ENCODE measurements around the gene SLC7A10.
"Not testable (repeated sequence)": the region's sequence is repeated elsewhere in the genome, so short reads cannot be mapped to it uniquely, and the experiment has no call there.

SLC7A10 gene

GRCh38 chr19:33193269-33193864 lies 32.3 kb downstream of the SLC7A10 start:
- no peak overlapping the region for H3K9ac ChIP-seq (ENCODE audit: low read depth, low read length)
- no peaks in the 10 kb centered on the region for H3K4me1 ChIP-seq (ENCODE audit: control insufficient read depth, insufficient read depth, low read length)
- H3K36me3 ChIP-seq (ENCODE audit: control insufficient read depth, insufficient read depth, low read length), result no peaks in the 10 kb centered on the region
- H3K9me3 ChIP-seq (ENCODE audit: control insufficient read depth, insufficient read depth, low read length), result no peaks in the 10 kb centered on the region
- H3K27me3 ChIP-seq (ENCODE audit: control insufficient read depth, insufficient read depth, low read length), result peaks cover 17% of the 10 kb centered on the region
- H3K4me3 ChIP-seq (ENCODE audit: low read depth, low read length), result peak overlapping the region; percentile 41

- H3K36me3 ChIP-seq (ENCODE audit: control insufficient read depth, insufficient read depth, low read length), result no peaks in the 10 kb centered on the region
- H3K4me3 ChIP-seq (ENCODE audit: low read depth, low read length), result no peak overlapping the region
- H3K27me3 ChIP-seq (ENCODE audit: control insufficient read depth, insufficient read depth, low read length), result peaks cover 17% of the 10 kb centered on the region
- H3K9me3 ChIP-seq (ENCODE audit: control insufficient read depth, insufficient read depth, low read length), result no peaks in the 10 kb centered on the region
- no peak overlapping the region for H3K9ac ChIP-seq (ENCODE audit: low read depth, low read length)
- no peaks in the 10 kb centered on the region for H3K4me1 ChIP-seq (ENCODE audit: control insufficient read depth, insufficient read depth, low read length)
Observed at GRCh38 chr19:33192010-33192409, 33.6 kb downstream of the SLC7A10 start.

GRCh38 chr19:33191501-33191900 lies 34.1 kb downstream of the SLC7A10 start:
- no peaks in the 10 kb centered on the region for H3K4me1 ChIP-seq (ENCODE audit: control insufficient read depth, insufficient read depth, low read length)

GRCh38 chr19:33191092-33191491 lies 34.6 kb downstream of the SLC7A10 start:
- not testable (repeated sequence) for H3K9me3 ChIP-seq (ENCODE audit: control insufficient read depth, insufficient read depth, low read length); H3K9ac ChIP-seq (ENCODE audit: low read depth, low read length); H3K4me1 ChIP-seq (ENCODE audit: control insufficient read depth, insufficient read depth, low read length); H3K4me3 ChIP-seq (ENCODE audit: low read depth, low read length); H3K36me3 ChIP-seq (ENCODE audit: control insufficient read depth, insufficient read depth, low read length)
- peaks cover 17% of the 10 kb centered on the region for H3K27me3 ChIP-seq (ENCODE audit: control insufficient read depth, insufficient read depth, low read length)

More at GRCh38 chr19:33191501-33191900, 34.1 kb downstream of the SLC7A10 start:
- H3K4me3 ChIP-seq (ENCODE audit: low read depth, low read length), result no peak overlapping the region
- no peak overlapping the region for H3K9ac ChIP-seq (ENCODE audit: low read depth, low read length)
- no peaks in the 10 kb centered on the region for H3K9me3 ChIP-seq (ENCODE audit: control insufficient read depth, insufficient read depth, low read length)
- peaks cover 17% of the 10 kb centered on the region for H3K27me3 ChIP-seq (ENCODE audit: control insufficient read depth, insufficient read depth, low read length)
- H3K36me3 ChIP-seq (ENCODE audit: control insufficient read depth, insufficient read depth, low read length), result no peaks in the 10 kb centered on the region

- Histone ChIP-seq H3K36me3 (ENCODE audit: control insufficient read depth, insufficient read depth, low read length) (no peaks in the 10 kb centered on the region), H3K4me3 (ENCODE audit: low read depth, low read length) (no peak overlapping the region), H3K4me1 (ENCODE audit: control insufficient read depth, insufficient read depth, low read length) (no peaks in the 10 kb centered on the region), H3K9me3 (ENCODE audit: control insufficient read depth, insufficient read depth, low read length) (no peaks in the 10 kb centered on the region), H3K27me3 (ENCODE audit: control insufficient read depth, insufficient read depth, low read length) (peaks cover 17% of the 10 kb centered on the region), H3K9ac (ENCODE audit: low read depth, low read length) (no peak overlapping the region)
Observed at GRCh38 chr19:33189453-33189852, 36.2 kb downstream of the SLC7A10 start.

GRCh38 chr19:33187183-33187540 lies 38.5 kb downstream of the SLC7A10 start:
- Histone ChIP-seq H3K27me3 (ENCODE audit: control insufficient read depth, insufficient read depth, low read length) (peaks cover 1% of the 10 kb centered on the region), H3K36me3 (ENCODE audit: control insufficient read depth, insufficient read depth, low read length) (no peaks in the 10 kb centered on the region), H3K9me3 (ENCODE audit: control insufficient read depth, insufficient read depth, low read length) (no peaks in the 10 kb centered on the region), H3K4me1 (ENCODE audit: control insufficient read depth, insufficient read depth, low read length) (peaks cover 3% of the 10 kb centered on the region), H3K4me3 (ENCODE audit: low read depth, low read length) (no peak overlapping the region), H3K9ac (ENCODE audit: low read depth, low read length) (no peak overlapping the region)

GRCh38 chr19:33186431-33187182 lies 39.0 kb downstream of the SLC7A10 start:
- Histone ChIP-seq H3K27me3 (ENCODE audit: control insufficient read depth, insufficient read depth, low read length) (no peaks in the 10 kb centered on the region), H3K9ac (ENCODE audit: low read depth, low read length) (no peak overlapping the region), H3K4me1 (ENCODE audit: control insufficient read depth, insufficient read depth, low read length) (peaks cover 3% of the 10 kb centered on the region), H3K9me3 (ENCODE audit: control insufficient read depth, insufficient read depth, low read length) (no peaks in the 10 kb centered on the region), H3K4me3 (ENCODE audit: low read depth, low read length) (no peak overlapping the region), H3K36me3 (ENCODE audit: control insufficient read depth, insufficient read depth, low read length) (no peaks in the 10 kb centered on the region)

GRCh38 chr19:33177417-33177979 lies 48.2 kb downstream of the SLC7A10 start:
- H3K4me1 ChIP-seq (ENCODE audit: control insufficient read depth, insufficient read depth, low read length), result peaks cover 2% of the 10 kb centered on the region
- H3K9ac ChIP-seq (ENCODE audit: low read depth, low read length), result peak overlapping the region; percentile 37
- no peaks in the 10 kb centered on the region for H3K9me3 ChIP-seq (ENCODE audit: control insufficient read depth, insufficient read depth, low read length)
- peaks cover 5% of the 10 kb centered on the region for H3K27me3 ChIP-seq (ENCODE audit: control insufficient read depth, insufficient read depth, low read length)
- no peaks in the 10 kb centered on the region for H3K36me3 ChIP-seq (ENCODE audit: control insufficient read depth, insufficient read depth, low read length)
- peak overlapping the region; percentile 96 for H3K4me3 ChIP-seq (ENCODE audit: low read depth, low read length)

- peaks cover 5% of the 10 kb centered on the region for H3K27me3 ChIP-seq (ENCODE audit: control insufficient read depth, insufficient read depth, low read length)
Observed at GRCh38 chr19:33176670-33177416, 48.8 kb downstream of the SLC7A10 start.

GRCh38 chr19:33175886-33176669 lies 49.6 kb downstream of the SLC7A10 start:
- peaks cover 5% of the 10 kb centered on the region for H3K27me3 ChIP-seq (ENCODE audit: control insufficient read depth, insufficient read depth, low read length)
- H3K36me3 ChIP-seq (ENCODE audit: control insufficient read depth, insufficient read depth, low read length), result no peaks in the 10 kb centered on the region
- peak overlapping the region; percentile 96 for H3K4me3 ChIP-seq (ENCODE audit: low read depth, low read length)
- H3K9ac ChIP-seq (ENCODE audit: low read depth, low read length), result peak overlapping the region; percentile 94
- H3K4me1 ChIP-seq (ENCODE audit: control insufficient read depth, insufficient read depth, low read length), result peaks cover 2% of the 10 kb centered on the region
- H3K9me3 ChIP-seq (ENCODE audit: control insufficient read depth, insufficient read depth, low read length), result no peaks in the 10 kb centered on the region

More at GRCh38 chr19:33176670-33177416, 48.8 kb downstream of the SLC7A10 start:
- Histone ChIP-seq H3K9ac (ENCODE audit: low read depth, low read length) (peak overlapping the region; percentile 94), H3K9me3 (ENCODE audit: control insufficient read depth, insufficient read depth, low read length) (no peaks in the 10 kb centered on the region), H3K36me3 (ENCODE audit: control insufficient read depth, insufficient read depth, low read length) (no peaks in the 10 kb centered on the region), H3K4me1 (ENCODE audit: control insufficient read depth, insufficient read depth, low read length) (peaks cover 2% of the 10 kb centered on the region), H3K4me3 (ENCODE audit: low read depth, low read length) (peak overlapping the region; percentile 96)

GRCh38 chr19:33175156-33175782 lies 50.4 kb downstream of the SLC7A10 start:
- H3K9me3 ChIP-seq (ENCODE audit: control insufficient read depth, insufficient read depth, low read length), result no peaks in the 10 kb centered on the region
- H3K9ac ChIP-seq (ENCODE audit: low read depth, low read length), result no peak overlapping the region
- H3K27me3 ChIP-seq (ENCODE audit: control insufficient read depth, insufficient read depth, low read length), result peaks cover 5% of the 10 kb centered on the region
- no peak overlapping the region for H3K4me3 ChIP-seq (ENCODE audit: low read depth, low read length)
- no peaks in the 10 kb centered on the region for H3K36me3 ChIP-seq (ENCODE audit: control insufficient read depth, insufficient read depth, low read length)
- peaks cover 2% of the 10 kb centered on the region for H3K4me1 ChIP-seq (ENCODE audit: control insufficient read depth, insufficient read depth, low read length)

Data from iPS-15b (cell line).